Activated T-cell treated with anti-CD3 and anti-CD28 coated beads, Interleukin-2, amount 50 U/mL, for 48 hours (primary cell): ENCODE results near the gene OSBPL3.

Experiments used
- DNase-seq, 2 experiments: peaks; one replicate each; pipeline ENCODE4 v3.0.0-alpha.2; 2020

The OSBPL3 gene

DNA sequence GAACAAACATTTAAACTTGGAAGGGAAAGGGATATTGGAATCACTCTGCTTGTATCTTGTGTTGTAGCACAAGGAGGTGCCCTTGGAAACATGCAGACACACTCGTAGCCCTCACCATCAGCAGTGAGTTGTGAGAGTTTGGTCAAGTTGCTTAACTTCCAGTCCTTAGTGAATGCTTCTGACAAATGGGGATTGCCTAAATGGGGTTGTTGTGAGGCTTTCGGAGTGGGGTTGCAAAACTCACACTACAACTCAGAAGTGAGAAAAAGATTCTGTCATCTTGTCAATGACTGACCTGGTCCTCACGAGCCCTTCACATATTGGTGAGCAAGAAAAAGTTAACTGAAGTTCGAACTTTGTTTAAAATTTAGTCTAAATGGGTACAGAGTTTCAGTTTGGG lies 193.7 kb downstream of the OSBPL3 start:
- DNase-seq, result no peak

DNA sequence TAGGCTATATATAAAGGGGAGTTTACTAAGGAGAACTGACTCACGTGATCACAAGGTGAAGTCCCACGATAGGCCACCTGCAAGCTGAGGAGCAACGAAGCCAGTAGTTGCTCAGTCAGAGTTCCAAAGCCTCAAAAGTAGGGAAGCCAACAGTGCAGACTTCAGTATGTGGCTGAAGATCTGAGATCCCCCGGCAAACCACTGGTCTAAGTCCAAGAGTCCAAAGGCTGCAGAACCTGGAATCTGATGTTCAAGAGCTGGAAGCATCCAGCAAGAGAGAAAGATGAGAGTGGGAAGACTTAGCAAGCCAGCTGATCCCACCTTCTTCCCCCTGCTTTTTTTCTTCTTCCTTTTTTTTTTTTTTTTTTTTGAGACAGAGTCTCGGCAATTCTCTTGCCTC lies 195.7 kb downstream of the OSBPL3 start:
- no peak for DNase-seq

DNA sequence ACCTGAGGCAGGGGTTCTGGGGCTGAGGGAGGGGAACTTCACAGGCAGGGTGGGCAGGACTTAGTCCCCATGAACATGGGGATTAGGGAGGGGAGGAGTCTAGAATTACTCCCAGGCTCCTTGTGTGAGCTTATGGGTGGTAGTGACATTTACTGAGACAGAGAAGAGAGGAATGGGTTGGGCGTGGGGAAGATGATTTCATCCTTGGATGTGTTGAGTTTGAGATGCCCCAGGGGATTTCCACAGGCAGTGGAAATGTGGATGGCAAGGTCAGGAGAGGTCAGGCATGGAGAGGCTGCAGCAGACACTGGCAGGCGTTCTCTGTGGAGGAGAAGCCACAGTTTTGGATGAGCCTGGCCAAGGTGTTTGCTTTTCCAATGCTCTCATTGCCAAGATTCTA lies 196.3 kb downstream of the OSBPL3 start:
- no peak for DNase-seq

DNA sequence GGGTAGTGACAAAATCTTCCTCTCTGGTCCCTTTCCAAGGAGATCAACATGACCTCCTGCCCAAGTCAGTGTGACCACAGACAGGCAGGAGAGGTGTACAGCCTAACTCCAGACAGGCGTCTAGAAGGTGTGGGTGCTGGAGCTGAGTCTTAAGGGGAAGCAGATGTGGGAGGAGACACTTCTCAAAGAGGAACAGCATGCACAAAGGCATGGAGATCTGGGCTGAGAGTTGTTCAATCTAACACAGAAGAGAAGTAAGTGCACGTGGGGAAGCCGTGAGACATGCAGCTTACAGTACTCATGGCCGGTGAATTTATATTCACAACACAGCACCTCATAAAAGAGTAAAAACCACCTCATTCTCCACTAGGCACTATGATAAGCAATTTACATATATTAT lies 198.9 kb downstream of the OSBPL3 start:
- no peak for DNase-seq

DNA sequence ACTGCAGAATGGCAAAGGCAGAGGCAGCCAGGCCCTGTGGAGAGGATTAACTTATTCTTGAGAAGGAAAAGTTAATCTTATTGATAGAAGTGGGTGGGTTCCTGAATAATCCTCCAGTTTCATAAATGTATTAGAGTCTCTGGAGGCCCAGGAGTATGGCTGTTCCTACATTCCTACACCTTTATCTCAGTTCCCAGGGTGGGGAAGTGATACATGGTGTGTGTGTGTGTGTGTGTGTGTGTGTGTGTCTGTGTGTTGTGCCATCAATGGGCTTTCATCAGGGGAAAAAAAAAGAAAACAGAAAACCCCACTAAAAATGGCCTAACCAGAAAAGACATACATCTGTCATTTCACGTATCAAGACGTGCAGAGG lies 200.7 kb downstream of the OSBPL3 start:
- no peak for DNase-seq

DNA sequence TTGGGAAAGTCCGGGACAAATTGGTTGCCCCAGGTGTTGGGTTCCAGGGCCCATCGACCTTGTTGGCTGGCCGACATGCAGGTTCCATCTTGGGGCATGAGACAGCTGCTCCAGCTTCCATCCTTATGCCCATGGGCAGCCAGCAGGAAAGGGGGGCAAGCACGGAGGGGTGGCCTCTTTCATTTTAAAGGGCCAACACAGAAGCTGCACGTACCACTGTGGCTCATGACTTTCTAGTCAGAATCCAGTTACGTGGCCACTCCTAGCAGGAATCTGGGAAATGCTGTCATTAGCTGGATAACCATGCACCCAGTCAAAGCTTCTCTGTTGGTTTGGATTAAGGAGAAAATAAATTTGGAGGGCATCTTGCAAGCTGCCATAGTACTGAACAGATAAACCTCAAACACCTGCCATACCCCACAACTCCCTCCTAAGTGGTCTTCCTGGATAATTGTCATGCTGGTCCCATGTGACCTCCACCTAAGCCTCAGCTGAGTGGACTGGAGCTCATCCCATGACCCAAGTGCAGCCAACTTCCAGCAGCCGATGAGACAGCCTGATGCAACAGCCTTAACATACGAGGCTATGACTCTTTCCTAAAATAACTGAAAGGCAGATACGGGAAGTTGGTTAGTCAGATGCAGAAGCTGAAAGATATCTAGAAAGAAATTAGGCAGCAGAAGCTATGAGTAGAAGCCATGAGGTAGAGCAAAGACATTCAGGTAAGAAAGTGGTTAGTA lies 201.3 kb downstream of the OSBPL3 start:
- no peak for DNase-seq

DNA sequence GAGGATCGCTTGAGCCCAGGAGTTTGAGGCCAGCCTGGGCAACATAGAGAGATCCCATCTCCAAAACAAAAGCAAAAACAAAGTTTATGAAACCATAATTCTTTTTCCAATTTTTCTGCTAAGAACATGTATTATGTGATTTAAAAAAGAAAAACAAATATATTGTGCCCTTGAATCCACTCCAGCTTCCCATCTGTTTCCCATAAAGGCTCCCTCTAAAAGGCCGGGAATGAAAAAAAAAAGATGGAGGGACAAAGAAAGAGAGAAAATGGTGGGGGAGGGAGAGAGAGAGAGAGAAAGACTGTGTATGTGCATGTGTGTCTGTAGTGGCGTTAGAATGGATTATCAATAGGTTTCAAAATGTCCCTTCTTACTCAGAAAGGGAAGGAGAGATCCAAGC lies 202.2 kb downstream of the OSBPL3 start:
- no peak for DNase-seq

DNA sequence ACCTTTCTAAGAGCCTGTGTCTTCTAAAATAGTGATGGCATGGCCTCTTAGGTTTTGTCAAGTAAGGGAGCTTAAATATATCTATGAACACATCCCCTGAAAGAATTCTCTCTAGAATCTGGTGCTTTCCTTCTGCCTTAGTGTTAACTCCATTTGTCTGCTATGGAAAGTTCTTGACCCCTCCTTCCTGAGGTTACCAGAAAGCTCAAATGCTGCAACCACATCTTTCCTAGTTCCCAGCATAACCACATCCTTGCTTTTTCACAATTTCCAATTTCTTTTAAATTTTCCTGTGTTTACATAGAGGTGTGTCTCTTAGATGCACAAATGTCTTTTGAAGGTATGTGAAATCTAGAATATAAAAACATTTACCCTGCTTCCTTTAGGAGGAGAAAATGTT lies 206.3 kb downstream of the OSBPL3 start:
- DNase-seq, result no peak

DNA sequence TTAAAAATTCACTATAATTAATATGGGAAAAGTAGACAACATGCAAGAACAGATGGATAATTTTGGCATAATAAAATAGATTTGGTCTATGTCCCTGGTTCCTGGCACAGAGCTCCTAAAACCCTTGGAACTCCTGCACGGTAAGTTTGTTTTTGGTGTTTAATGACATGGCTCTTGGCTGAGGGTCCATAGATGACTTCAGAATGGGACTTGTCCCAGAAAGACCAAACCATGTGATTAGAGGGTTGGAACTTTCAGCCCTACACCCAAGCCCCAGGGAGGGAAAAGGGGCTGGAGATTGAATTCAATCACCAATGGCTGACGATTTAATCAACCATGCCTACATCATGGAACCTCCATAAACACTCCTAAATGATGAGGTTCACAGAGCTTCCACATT lies 210.1 kb downstream of the OSBPL3 start:
- DNase-seq, result no peak

DNA sequence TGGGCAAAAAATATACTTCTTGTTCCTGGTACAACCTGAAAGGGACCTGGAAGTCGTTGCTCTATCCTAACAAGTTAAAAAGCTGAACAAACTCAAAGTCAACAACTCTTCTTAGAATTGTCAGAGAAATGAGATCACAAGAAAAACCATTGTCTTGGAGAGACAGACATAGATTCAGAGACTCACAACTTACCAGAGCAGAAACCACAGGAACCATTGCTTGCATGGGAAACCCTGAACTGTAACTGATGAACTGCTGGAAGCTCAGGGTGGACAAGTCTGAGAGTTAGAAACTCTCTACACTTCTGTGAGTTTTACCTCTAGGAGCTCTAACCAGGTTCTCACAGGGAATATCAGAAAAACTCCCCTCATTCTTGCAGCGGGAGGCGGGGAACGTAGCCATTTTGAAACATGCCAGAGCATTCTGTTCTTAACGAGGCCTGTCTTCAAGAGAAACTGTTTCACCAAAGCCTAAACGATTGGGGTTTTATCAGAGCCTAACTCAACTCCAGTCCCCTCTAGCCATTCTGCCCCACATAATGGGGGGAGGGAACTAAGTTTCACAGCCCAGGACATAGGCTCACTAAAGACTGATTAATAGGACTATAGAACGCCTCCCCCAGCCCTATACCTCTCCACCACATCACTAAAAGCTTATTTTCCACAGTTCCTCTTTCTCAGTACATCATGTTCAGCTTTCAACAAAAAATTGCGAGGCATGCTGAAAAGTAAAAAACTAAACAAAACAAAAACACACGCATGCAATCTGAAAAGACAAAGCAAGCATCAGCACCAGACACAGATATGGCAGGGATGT lies 210.8 kb downstream of the OSBPL3 start:
- no peak for DNase-seq

DNA sequence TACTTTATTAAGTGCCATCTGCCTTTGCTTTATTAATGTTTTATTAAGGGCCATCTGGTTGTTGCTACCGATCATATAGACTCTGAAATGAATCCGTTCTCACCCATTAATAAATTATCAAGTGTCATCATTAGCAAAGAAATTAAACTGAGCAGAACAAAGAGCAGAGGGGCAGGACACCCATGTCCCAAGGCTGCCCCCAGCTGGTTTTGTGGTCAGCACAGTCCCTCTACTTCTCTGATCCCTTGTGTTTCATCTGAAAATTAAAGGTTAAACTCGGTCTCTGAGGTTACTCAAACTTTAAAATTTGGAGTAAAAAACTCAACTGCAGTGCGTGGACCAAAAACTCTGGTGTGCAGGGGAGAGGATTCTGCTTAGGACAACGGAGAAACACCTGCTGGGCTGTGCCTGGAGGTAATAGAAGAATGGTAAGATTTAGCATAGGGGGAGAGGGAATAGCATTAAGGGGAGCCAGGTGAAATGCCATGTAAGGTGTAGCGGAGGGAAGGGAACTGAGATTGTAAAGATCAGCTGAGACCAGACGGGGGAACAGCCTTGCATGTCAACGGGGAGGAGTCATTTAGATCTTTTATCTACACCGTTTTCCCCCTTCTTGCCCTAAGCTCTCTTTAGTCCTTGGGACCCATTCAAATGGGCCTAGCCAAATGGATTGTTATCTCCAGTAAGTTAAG lies 212.0 kb downstream of the OSBPL3 start:
- no peak for DNase-seq

DNA sequence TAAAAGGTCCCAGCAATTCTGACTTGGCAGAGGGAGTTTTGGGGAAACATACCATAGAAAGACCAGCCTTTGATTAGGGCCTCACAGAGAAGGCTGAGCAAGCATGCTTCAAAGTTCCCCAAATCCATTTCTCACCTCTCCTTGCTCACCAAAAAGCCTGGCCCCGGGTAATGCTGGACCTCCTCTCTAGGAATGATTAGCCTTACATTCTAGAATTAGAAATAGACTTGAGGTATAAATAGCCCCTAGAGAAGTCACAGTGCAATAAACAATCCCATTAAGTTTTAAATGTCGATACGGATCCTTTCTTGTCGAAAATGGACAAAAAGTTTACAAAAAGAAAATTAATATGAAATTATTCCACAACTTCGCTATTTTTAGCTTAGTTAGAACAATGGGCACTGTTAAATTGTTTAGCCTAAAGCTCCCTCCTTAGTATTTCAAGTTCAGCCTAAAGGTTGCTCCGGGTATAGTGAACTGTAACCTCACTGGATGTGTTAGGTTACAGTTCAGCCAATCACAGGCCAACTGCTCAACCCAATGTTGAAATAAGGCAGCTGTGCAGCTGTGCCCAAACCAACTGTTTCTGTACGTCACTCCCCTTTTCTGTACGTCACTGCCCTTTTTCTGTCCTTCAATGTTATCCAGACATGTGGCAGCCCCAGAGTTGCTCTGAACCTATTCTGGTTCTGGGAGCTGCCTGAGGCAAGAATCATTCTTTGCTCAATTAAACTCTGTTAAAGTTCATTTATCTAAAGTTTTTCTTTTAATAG lies 214.8 kb downstream of the OSBPL3 start:
- no peak for DNase-seq

DNA sequence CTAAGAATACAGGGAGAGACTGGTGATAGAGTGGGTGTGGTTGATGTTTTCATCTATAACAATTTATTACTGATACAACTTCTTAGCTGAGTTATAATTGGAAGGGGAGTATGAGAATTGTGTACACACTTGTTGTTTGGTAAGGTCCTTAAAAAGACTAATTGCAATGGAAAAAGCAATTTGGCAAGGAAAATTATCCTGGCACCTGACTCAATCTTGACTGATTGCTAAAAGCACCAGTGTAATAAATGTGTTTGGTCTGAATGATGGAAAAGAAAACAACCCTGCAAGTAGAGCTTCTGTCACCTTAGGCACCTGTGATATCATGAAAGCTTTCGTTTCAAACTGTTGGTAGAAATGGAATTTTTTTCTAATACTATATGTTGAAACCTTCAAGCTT lies 216.0 kb downstream of the OSBPL3 start:
- no peak for DNase-seq

DNA sequence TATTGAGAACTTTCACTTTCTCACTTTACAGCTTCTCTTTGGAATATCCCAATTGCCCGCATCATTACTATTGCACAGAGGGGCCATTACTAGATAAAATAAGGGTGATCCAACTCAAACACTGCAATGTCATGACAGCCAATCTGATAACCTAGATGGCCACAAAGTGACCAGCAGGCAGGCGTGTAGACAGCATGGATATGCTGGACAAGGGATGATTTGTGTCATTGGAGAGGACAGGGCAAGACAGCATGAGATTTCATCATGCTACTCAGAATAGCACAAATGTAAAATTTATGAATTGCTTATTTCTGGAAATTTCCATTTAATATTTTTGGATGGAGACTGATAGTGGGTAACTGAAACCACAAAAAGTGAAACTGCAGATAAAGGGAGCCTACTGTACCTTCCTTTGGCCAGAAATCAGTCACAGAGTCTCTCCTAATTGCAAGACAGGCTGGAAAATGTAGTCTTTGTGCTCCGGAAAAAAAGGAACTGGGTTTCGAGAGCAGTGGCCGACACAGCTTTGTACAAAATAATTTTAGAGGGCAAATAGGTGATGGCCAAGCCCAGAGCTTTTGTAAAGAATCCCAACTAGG lies 216.6 kb downstream of the OSBPL3 start:
- DNase-seq, result no peak

DNA sequence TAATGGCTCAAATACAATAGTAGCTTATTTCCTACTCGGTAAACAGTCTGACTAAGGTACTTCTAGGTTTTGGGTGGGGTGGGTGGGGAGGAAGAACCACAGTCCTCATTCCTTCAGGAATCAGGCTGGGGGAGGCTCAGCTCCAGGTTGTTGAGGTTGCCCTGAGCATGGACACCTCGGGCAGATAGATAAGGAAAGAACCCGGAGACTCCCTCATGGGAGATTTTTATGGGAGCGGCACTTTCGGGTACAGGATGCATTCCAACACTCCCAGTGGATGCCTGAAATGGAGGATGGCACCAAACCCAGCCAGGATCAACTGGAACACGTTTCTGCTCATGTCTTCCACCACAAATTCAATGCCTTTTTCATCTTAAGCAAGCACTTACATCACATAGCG lies 217.2 kb downstream of the OSBPL3 start:
- DNase-seq, result no peak

DNA sequence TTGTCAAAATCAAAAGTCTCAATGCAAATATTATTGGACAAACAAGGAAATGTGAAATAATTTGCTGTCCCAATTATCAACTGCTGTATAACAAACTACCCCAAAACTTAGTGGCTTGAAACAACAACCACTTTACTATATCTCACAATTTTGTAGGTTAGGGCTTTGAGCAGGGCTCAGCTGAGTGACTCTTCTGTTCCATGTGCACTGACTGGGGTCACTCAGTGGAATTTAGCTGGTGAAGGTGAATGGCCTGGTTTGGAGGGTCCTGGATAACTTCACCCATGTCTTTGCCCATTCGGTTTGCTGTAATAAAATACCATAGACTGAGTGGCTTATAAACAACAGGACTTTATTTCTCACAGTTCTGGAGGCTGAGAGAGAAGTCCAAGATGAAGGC lies 219.0 kb downstream of the OSBPL3 start:
- DNase-seq, result no peak

DNA sequence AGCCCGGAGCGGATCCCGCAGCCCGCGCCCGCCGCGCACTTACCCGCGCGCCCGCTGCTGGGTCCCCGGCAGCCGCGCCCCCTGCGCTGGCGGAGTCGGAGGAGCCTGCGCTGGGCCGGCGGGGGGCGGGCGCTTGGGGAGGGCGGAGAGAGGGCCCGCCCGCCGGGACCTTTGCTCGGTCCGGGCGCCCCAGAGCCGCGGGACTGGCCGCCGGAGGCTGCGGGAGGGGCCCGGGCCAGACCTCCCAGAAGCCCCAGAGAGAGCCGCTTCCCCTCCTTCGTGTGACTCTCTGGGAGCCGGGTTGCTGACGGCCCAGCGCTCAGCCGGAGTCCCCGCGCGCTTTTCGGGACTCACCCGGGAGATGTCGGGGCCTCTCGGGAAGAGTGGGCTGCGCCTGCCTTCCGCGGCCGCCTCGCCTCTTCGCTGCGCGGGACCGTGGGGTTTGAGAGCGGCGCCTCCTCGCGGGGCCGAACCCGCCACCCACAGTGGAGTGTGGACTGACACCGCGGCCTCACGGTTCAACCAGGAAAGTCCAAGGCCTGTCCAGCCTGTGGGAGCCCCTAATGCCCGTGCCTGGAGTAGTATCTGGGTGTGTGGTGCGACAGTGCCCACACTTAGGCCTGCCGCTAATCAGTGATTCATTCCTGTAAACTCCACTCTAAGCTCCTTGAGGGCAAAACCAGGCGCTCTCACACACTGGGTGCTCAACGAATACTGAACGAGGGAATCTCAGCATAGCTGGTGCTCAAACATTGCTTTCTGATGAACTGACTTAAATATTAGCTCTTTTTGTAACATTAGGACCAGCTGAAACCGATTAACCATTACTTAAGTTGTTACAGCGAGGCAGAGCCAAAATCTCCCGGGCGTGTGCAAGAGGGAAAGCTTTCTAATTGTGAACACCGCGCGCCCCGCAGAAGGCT lies 222.4 kb downstream of the OSBPL3 start, which contains the start of gene GSDME:
Gene GSDME (minus strand): TSS at position 112 of the 923 bp plus-strand sequence. CDS start 7,690 bp downstream, outside the sequence.
- DNase-seq, result peak; percentile 47 to 61

DNA sequence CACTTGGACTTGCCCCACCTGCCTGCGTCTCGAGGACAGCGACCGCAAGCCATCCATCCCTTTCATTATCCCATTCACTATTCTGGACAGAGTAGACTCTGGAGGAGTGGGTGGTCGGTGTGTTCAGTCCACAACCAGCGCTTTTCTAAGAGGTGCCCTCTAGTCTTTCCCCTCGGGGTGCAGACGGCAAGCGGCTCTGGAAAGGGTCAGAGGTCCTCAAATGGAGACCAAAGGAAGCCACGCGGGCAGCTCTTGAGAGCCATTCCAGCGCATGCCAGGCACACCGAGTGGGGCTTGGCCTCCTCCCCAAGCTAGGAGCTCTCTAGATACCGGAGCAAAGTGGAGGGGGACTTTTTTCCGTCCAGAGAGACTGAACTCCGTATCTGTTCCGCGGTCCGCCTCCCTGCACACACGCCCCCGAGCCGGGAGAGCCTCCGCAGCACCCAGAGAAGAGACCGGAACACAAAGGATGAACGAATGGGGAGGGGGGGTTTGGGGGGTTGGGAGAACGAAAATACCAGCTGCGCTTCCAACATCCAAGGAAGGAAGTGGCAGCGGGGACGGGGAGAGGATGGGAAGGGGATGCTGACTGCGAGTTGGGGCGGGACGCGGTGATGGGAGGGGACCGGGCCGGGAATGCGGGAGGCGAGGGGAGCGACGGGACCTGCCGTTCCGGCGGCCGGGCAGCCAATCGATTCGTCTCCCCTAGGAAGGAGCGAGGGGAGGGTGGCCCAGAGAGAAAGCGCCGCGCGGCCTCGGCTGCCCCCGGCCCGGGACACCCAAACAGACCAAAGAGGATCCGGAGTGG lies 223.2 kb downstream of the OSBPL3 start:
- DNase-seq, result peak; percentile 53 to 62

DNA sequence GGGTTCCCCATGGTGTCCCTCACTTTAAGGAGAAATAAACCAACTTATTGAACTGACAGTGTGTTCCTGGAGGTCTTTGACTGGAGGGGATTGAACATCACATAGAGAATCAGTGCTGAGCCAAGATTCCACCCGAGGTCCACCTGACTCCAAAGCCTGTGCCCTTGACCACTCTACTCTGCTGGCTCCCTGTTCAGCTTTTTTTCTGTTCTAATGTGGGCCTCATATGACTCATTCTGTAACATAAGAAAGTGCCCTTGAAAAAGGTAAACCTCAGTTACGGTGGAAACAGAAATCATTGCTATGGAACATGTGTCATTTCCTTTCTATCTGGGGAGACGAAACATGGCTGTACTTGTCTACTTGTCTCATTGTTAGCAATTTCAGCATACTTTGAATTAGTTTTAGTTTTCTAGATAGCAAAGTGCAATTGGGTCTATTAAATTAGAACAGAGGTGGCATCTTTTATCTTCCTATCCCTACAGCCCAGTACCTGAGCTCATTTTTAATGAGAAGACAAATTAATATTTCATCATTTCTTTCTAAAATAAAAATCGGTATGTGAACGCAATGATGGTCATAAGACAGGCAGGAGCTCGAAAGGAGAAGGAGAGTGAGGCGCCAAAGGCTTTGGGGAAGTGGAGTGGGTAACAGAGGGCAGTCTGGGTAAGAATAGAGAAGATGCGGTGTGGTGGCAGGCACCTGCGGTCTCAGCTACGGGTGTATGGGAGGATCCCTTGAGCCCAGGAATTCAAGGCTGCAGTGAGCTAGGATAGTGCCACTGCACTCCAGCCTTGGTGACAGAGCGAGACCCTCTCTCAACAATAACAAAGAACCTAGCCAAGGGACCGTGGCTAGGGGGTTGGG lies 224.2 kb downstream of the OSBPL3 start:
- peak; percentile 36 to 51 for DNase-seq
